ENCODE results near the gene KLF11.

DNA sequence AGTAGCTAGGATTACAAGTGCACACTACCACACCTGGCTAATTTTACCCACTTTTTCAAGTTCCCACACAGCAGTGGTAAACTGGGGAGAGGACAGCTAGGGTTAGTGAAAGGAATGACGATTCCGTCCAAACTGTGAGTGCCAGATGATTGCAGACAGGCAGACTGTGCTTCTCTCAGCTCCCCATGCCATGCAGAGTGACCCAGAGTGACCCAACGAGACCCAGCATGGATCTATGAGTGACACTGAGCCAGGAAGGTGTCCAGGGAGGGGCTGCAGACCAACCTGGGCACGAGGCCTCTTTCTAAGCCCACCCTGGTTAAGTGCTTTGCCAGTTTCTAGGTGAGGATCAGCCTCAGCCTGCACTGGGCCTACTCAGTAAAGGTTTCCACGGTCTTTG is 7.7 kb upstream of the KLF11 start:
- TF ChIP-seq EP300 (IDR thresholded peaks at IDR 0.05; ENCODE audit: borderline replicate concordance) = no peak
- TF ChIP-seq NFIC (IDR thresholded peaks at IDR 0.05) = no peak
- TF ChIP-seq RAD21 (IDR thresholded peaks at IDR 0.05; ENCODE audit: low read depth) = no peak
- no peak for TF ChIP-seq TAF1 (IDR thresholded peaks at IDR 0.05; ENCODE audit: low read depth)
- no peak for TF ChIP-seq TEAD4 (IDR thresholded peaks at IDR 0.05)
- TF ChIP-seq, protein P1, sequence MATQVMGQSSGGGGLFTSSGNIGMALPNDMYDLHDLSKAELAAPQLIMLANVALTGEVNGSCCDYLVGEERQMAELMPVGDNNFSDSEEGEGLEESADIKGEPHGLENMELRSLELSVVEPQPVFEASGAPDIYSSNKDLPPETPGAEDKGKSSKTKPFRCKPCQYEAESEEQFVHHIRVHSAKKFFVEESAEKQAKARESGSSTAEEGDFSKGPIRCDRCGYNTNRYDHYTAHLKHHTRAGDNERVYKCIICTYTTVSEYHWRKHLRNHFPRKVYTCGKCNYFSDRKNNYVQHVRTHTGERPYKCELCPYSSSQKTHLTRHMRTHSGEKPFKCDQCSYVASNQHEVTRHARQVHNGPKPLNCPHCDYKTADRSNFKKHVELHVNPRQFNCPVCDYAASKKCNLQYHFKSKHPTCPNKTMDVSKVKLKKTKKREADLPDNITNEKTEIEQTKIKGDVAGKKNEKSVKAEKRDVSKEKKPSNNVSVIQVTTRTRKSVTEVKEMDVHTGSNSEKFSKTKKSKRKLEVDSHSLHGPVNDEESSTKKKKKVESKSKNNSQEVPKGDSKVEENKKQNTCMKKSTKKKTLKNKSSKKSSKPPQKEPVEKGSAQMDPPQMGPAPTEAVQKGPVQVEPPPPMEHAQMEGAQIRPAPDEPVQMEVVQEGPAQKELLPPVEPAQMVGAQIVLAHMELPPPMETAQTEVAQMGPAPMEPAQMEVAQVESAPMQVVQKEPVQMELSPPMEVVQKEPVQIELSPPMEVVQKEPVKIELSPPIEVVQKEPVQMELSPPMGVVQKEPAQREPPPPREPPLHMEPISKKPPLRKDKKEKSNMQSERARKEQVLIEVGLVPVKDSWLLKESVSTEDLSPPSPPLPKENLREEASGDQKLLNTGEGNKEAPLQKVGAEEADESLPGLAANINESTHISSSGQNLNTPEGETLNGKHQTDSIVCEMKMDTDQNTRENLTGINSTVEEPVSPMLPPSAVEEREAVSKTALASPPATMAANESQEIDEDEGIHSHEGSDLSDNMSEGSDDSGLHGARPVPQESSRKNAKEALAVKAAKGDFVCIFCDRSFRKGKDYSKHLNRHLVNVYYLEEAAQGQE (IDR thresholded peaks at IDR 0.05; ENCODE audit: low read depth) = no peak
- no peak for TF ChIP-seq YY1 (IDR thresholded peaks at IDR 0.05; ENCODE audit: low read depth)
- TF ChIP-seq EGR1 (IDR thresholded peaks at IDR 0.05) = no peak
- TF ChIP-seq, protein P2, sequence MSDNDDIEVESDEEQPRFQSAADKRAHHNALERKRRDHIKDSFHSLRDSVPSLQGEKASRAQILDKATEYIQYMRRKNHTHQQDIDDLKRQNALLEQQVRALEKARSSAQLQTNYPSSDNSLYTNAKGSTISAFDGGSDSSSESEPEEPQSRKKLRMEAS (IDR thresholded peaks at IDR 0.05) = no peak
- no peak for TF ChIP-seq ZBTB7A (IDR thresholded peaks at IDR 0.05; ENCODE audit: low read depth)
- no peak for TF ChIP-seq CEBPB (IDR thresholded peaks at IDR 0.05)
- no peak for TF ChIP-seq CREB1 (IDR thresholded peaks at IDR 0.05; ENCODE audit: low read depth)
- no peak for TF ChIP-seq USF1 (IDR thresholded peaks at IDR 0.05)
